Activated effector memory CD4-positive, alpha-beta T cell treated with Interleukin-2 at 50 U/mL for 16 hours (primary cell): ENCODE results near the gene RCBTB2.
"Not testable (repeated sequence)": the region's sequence is repeated elsewhere in the genome, so short reads cannot be mapped to it uniquely, and the experiment has no call there.

ENCODE experiments used
- DNase-seq: peaks from one replicate; pipeline ENCODE4 v3.0.0-alpha.2; 2020

RCBTB2 gene

DNA sequence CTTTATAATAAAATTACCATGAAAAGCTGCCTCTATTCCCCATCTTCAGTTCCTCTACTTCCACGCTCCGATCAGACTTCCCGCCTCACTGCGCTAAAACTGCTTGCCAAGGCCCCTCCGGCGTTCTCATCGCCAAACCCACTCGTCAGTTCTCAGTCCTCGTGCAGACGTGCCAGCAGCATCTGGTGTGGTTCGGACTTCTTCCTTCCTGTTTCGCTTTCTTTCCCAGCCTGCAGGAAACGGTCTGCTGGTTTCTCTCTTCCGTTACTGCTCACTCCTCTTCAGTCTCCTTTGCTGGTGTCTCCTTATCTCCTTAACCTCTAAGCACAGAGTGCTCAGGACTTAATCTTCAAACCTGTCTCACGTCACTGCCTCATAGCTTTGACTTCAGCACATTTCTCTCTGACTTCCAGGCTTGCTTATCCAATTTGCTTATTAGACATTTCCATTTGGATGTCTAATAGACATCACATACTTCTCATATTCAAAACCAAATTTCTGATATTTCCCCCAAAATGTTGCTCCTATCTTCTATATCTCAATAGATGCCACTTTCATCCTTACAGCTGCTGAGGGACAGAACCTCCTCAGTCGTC is 40.3 kb downstream of the RCBTB2 start:
- DNase-seq: peak; percentile 69

DNA sequence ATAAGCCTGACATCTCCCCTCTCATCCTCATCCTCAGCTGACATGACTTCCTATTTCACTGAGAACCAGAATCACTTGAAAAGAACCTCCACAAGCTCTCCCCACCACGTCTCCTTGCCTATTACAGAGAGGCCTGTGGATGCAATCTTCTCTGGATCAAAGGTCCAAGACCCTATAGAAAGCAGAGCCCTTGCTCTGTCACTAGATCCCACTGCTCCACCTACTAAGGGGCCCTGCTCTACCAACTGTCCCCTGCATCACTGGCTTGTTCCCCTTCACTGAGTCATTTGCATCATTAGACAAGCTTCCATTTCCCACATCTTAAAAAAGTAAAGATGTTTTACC is 40.8 kb downstream of the RCBTB2 start:
- peak; percentile 15 for DNase-seq

DNA sequence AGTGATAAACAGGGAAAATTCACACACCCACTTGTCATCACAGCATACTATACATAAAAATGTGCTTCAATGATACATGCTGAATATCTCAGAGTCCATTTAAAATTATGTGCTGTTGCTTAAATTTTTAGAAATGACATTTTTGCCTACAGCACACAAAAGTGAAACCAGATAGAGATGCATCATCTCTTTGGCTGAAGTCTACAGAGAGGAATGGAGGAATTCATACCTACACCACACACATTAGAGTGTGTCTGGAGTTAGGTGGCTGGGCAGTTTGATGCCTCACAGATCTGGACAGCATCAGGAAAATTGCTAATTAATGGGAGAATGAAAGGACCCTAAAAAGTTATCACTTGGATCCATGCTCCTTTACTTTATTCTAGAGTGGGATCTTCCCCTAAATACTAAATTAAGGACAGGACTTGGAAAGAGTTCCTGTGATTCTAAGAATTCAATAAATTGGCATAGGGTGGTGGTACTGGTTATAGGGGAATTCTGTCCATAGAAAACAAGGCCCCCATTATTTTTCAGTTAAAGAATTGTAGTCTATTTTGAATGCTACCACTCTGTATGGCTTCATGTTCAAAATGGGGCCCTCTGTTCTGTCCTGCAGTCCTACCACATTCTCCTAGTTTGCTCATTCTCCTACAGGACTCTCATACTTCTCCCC is 41.3 kb downstream of the RCBTB2 start:
- no peak for DNase-seq

DNA sequence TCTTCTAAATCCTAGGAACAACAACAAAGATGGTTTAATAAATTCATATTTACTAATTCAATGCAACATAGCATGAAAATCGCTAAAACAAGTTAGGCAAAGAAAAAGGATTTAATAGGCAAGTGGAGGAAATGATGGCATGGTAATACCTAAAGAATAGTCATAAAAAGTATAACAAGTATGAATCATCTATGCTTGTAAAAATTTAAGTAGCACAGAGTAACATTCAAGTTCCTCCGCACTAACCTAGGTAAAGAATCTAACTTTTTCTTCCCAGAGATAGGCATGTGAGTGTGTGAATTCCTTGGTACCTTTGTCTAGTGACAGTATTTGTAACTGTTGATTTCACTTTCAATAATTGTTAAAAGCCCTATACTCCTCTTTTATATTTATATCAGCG is 42.6 kb downstream of the RCBTB2 start:
- no peak for DNase-seq

DNA sequence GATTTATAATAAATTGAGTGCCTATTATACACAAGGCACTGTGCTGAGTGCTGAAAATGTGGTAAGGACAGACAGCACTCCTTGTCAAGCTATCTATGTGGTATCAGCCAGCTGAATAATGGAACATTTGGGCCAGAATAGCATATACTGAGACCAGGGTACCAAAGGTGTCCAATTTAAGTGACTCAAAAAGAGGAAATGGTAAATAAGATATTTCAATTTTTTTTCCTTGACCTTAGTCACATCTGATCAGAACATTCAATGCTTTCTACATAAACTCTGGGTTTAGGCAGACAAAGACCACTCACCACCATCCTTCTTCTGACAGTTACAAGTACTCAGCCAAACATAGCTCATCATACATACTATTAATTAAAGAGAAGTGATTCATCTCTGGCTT is 43.2 kb downstream of the RCBTB2 start:
- DNase-seq: no peak

DNA sequence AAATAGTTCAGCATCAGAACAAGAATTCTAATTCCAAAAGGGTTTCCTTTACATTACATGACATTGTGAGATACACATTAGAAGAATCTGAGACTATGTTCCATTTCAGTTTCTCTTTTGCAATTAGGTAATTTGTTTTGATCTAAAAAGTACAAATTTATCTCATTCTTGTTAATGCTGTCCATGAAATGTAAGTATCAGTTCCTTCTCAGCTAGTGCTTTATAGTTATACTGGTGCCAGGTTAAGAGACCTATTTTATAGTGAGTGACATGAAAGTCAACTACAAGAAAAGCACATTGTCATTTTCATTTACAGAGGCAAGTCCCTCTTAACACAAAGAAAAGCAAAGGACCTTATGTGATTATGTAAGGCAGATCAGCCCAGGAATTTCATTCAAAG is 43.9 kb downstream of the RCBTB2 start:
- no peak for DNase-seq

GRCh38 chr13:48487968-48488367 is 44.9 kb downstream of the RCBTB2 start:
- no peak for DNase-seq

DNA sequence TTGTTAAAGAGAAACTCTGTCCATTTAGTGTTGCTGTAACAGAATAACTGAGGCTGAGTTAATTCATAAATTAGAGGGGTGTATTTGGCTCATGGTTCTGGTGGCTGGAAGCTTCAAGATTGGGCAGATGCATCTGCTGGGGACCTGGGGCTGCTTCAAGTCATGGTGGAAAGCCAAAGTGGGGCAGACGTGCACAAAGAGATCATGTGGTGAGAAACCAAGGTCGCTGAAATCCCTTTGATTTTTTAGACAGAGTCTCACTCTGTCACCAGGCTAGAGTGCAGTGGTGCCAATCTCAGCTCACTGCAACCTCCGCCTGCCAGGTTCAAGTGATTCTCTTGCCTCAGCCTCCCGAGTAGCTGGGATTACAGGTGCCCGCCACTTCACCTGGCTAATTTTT is 46.0 kb downstream of the RCBTB2 start:
- no peak for DNase-seq

- DNase-seq: no peak
Observed at GRCh38 chr13:48486362-48486761, 46.5 kb downstream of the RCBTB2 start.

GRCh38 chr13:48485432-48485831 is 47.4 kb downstream of the RCBTB2 start:
- DNase-seq: no peak

DNA sequence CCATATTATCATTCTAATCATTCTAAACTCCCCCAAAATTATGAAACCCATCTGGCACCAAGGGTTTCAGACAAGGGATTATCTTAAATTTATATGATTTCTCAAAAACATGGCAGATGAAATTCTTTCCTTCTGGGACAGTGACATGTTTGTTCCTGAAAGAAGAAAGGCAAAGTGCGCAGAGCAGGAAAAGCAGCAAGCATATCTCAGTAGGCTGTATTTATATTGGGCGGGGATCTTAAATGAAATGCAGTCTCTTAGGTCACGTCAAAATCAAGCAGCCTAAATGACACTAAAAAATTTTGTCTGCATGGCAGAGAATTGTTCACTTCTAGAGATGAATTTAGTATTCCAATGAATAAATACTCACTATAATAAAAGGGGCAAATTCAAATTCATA is 49.3 kb downstream of the RCBTB2 start:
- no peak for DNase-seq

DNA sequence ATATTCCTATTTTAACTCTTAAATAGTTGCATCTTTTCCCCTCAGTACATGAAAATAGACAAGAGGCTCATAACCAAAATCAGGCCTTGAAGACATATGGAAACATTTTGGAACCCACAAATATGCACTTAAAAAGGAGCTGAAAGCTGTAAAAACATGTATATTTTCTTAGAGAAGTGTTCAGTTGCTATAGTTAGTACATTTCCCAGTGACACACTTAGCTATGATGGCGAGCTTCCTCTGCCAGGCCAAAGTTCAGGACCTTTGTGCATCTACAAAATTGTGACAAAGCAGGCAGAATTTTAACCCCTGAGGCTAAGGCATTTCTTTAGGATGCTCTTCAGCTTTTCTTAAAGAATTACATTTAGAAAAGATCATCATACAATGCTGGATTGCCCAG is 54.5 kb downstream of the RCBTB2 start:
- no peak for DNase-seq

- DNase-seq: no peak
Observed at GRCh38 chr13:48477191-48477855, 55.6 kb downstream of the RCBTB2 start.

GRCh38 chr13:48476686-48477085 is 56.2 kb downstream of the RCBTB2 start:
- no peak for DNase-seq

- no peak for DNase-seq
Observed at GRCh38 chr13:48476215-48476614, 56.7 kb downstream of the RCBTB2 start.

- DNase-seq: no peak
Observed at GRCh38 chr13:48475230-48475629, 57.6 kb downstream of the RCBTB2 start.

GRCh38 chr13:48457578-48458242 is 75.2 kb downstream of the RCBTB2 start:
- DNase-seq: no peak

GRCh38 chr13:48456546-48456945 is 76.3 kb downstream of the RCBTB2 start:
- DNase-seq: no peak

- not testable (repeated sequence) for DNase-seq
Observed at GRCh38 chr13:48451196-48451595, 81.7 kb downstream of the RCBTB2 start.

DNA sequence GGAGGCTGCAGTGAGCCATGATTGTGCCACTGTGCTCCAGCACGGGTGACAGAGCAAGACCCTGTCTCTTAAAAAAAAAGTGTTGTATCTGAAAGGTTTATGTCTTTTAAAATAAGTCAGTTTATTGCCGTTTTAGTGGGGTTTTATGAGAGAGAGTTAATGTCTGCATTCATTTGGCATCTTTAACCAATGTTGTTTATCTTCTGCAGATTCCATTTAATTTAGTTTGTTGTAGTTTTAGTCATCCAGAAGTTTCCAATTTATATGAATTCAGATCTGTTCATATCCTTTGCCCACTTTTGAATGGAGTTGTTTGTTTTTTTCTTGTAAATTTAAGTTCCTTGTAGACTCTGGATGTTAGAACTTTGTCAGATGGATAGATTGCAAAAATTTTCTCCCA is 83.2 kb downstream of the RCBTB2 start:
- DNase-seq: no peak

DNA sequence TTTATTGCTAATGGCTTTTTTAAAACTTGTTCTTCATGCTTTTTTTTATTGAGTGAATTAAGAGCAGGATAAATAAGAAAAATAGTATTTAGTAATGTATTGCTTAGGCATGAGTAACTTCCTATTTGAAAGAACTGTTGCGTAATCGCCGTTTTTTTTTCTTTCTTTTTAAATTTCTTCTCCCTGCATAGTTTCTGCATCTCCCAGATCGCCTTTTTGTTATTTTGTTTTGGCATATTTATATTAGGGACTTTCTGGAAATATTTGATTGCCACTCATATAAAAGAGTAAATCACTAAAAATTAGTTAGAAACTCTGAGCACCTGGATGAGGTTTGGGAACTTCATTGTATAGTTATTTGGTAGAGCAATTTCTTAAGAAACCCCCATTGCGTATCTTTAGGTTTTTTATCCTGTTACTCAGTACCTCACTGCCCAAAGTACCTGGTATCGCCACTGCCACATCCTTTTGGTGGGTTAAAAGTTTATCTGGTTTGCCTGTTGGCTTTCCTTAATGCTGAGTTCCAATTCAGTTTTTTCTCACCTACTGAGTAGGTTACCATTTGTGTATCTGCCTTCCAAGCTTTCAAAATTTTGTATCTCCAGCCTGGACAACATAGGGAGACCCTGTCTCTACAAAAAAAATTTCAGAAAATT is 83.8 kb downstream of the RCBTB2 start:
- DNase-seq: no peak

GRCh38 chr13:48448285-48448958 is 84.5 kb downstream of the RCBTB2 start:
- no peak for DNase-seq

GRCh38 chr13:48446464-48446863 is 86.4 kb downstream of the RCBTB2 start:
- no peak for DNase-seq
